NCI-H128 (cell line): ENCODE results near the gene NOC3L.
"Not testable (repeated sequence)": the region's sequence is repeated elsewhere in the genome, so short reads cannot be mapped to it uniquely, and the experiment has no call there.

Experiments used
- DNase-seq: peaks from one replicate; lab custom pipeline; 2025; ENCODE audit not compliant: unreplicated experiment; lab: John Stamatoyannopoulos, UW

NOC3L gene

GRCh38 chr10:94361171-94361794 lies 1.5 kb downstream of the NOC3L start:
- DNase-seq, result no peak

GRCh38 chr10:94358480-94358879 lies 4.3 kb downstream of the NOC3L start:
- DNase-seq, result no peak

- DNase-seq, result no peak
Measured at GRCh38 chr10:94357193-94357592, 5.5 kb downstream of the NOC3L start.

- no peak for DNase-seq
Measured at GRCh38 chr10:94355841-94356240, 6.9 kb downstream of the NOC3L start.

GRCh38 chr10:94353336-94353735 lies 9.4 kb downstream of the NOC3L start:
- DNase-seq, result no peak

- no peak for DNase-seq
Measured at GRCh38 chr10:94351089-94351488, 11.7 kb downstream of the NOC3L start.

GRCh38 chr10:94350500-94350899 lies 12.2 kb downstream of the NOC3L start:
- DNase-seq, result not testable (repeated sequence)

GRCh38 chr10:94349327-94349726 lies 13.4 kb downstream of the NOC3L start:
- no peak for DNase-seq

- no peak for DNase-seq
Measured at GRCh38 chr10:94344522-94345122, 18.1 kb downstream of the NOC3L start.

- DNase-seq, result no peak
Measured at GRCh38 chr10:94343151-94343550, 19.6 kb downstream of the NOC3L start.

GRCh38 chr10:94334857-94335256 lies 27.9 kb downstream of the NOC3L start:
- DNase-seq, result no peak

- DNase-seq, result no peak
Measured at GRCh38 chr10:94333051-94333450, 29.7 kb downstream of the NOC3L start.

- no peak for DNase-seq
Measured at GRCh38 chr10:94328613-94329012, 34.1 kb downstream of the NOC3L start.

- DNase-seq, result no peak
Measured at GRCh38 chr10:94327649-94328048, 35.1 kb downstream of the NOC3L start.

GRCh38 chr10:94324609-94325233 lies 38.0 kb downstream of the NOC3L start:
- DNase-seq, result no peak

- peak; percentile 0 for DNase-seq
Measured at GRCh38 chr10:94320285-94320914, 42.3 kb downstream of the NOC3L start.

- DNase-seq, result no peak
Measured at GRCh38 chr10:94316560-94316959, 46.2 kb downstream of the NOC3L start.

- DNase-seq, result no peak
Measured at GRCh38 chr10:94315975-94316464, 46.7 kb downstream of the NOC3L start.

- no peak for DNase-seq
Measured at GRCh38 chr10:94315024-94315451, 47.7 kb downstream of the NOC3L start.

- DNase-seq, result no peak
Measured at GRCh38 chr10:94310369-94310768, 52.4 kb downstream of the NOC3L start.

GRCh38 chr10:94308866-94309265 lies 53.9 kb downstream of the NOC3L start:
- DNase-seq, result no peak
